Upper lobe of right lung (tissue), 1 donor: ENCODE measurements around the gene SLC13A3. TPM values are rescaled to one million over a fixed set of nuclear protein-coding genes. Genes with fewer than 3 reads are reported as not detected.

ENCODE experiments used
- ATAC-seq: fragments of 200-7000 bp; cut with Tn5 transposase; one replicate; pipeline ENCODE4 v1.9.1; 2020; ENCODE audit warnings: mild to moderate bottlenecking, moderate library complexity
- DNase-seq: peaks from one replicate; pipeline ENCODE4 v3.0.0-alpha.2; 2020
- H3K27ac ChIP-seq: fragments of 200-600 bp; one replicate; pipeline ENCODE4 v1.8.0; 2022
- H3K27me3 ChIP-seq: fragments of 200-600 bp; one replicate; pipeline ENCODE4 v1.8.0; 2022; ENCODE audit warnings: mild to moderate bottlenecking
- H3K36me3 ChIP-seq: fragments of 200-600 bp; one replicate; pipeline ENCODE4 v1.8.0; 2022
- H3K4me1 ChIP-seq: fragments of 200-600 bp; one replicate; pipeline ENCODE4 v1.8.0; 2022
- H3K4me3 ChIP-seq: fragments of 200-600 bp; one replicate; pipeline ENCODE4 v1.8.0; 2022; ENCODE audit warnings: mild to moderate bottlenecking
- H3K9me3 ChIP-seq: fragments of 200-600 bp; one replicate; pipeline ENCODE4 v1.8.0; 2022
- CTCF ChIP-seq: fragments of 200-600 bp; IDR thresholded peaks from one replicate; pipeline ENCODE4 v1.8.0; 2022; ENCODE audit warnings: antibody characterized with exemption
- intact Hi-C: fragments of 100-400 bp; cut with DNase I; formaldehyde crosslinking; loops from one replicate; pipeline ENCODE4 v1.11.0; 2022
- total RNA-seq: library from RNA; stranded (reverse); fragmentation: NEBNext Ultra II Directional; extraction: Animal tissue kit (Norgen Biotek cat#: 25700); gene quantifications from one replicate; pipeline ENCODE4 v1.2.1, GENCODE V29; 2021
- donor health status: DM: no; HTN: yes; CAD: no; lungs with severe emphysema.

Gene SLC13A3
- total RNA-seq, 1 donor from 2014 or later, result 1.6 TPM

GRCh38 chr20:46671866-46672542, 20.7 kb upstream of the SLC13A3 start:
- Histone ChIP-seq H3K27me3 (no peaks in the 10 kb centered on the region), H3K36me3 (no peaks in the 10 kb centered on the region), H3K27ac (no peak overlapping the region), H3K9me3 (no peaks in the 10 kb centered on the region), H3K4me1 (no peaks in the 10 kb centered on the region), H3K4me3 (no peak overlapping the region)
- no peak for DNase-seq
- no peak for ATAC-seq
- intact Hi-C loops, result no loop called here
- TF ChIP-seq CTCF, result no peak

- H3K4me1 ChIP-seq, result no peaks in the 10 kb centered on the region
- H3K36me3 ChIP-seq, result no peaks in the 10 kb centered on the region
- H3K27ac ChIP-seq, result no peak overlapping the region
- no peaks in the 10 kb centered on the region for H3K9me3 ChIP-seq
- ATAC-seq (no peak), DNase-seq (no peak)
- no peaks in the 10 kb centered on the region for H3K27me3 ChIP-seq
- intact Hi-C loops, result no loop called here
- no peak overlapping the region for H3K4me3 ChIP-seq
- TF ChIP-seq CTCF, result no peak
Observed at GRCh38 chr20:46670585-46671584, 19.6 kb upstream of the SLC13A3 start.

- intact Hi-C loops, result no loop called here
- DNase-seq, result no peak
- Histone ChIP-seq H3K4me3 (no peak overlapping the region), H3K9me3 (no peaks in the 10 kb centered on the region), H3K4me1 (no peaks in the 10 kb centered on the region), H3K27me3 (no peaks in the 10 kb centered on the region), H3K27ac (no peak overlapping the region), H3K36me3 (no peaks in the 10 kb centered on the region)
- ATAC-seq, result no peak
- TF ChIP-seq CTCF, result no peak
Observed at GRCh38 chr20:46670228-46670584, 18.9 kb upstream of the SLC13A3 start.

- H3K27ac ChIP-seq, result no peak overlapping the region
- no peak overlapping the region for H3K4me3 ChIP-seq
- no peaks in the 10 kb centered on the region for H3K27me3 ChIP-seq
- H3K4me1 ChIP-seq, result no peaks in the 10 kb centered on the region
- DNase-seq, result no peak
- no peak for TF ChIP-seq CTCF
- H3K36me3 ChIP-seq, result no peaks in the 10 kb centered on the region
- intact Hi-C loops, result no loop called here
- no peaks in the 10 kb centered on the region for H3K9me3 ChIP-seq
- no peak for ATAC-seq
Observed at GRCh38 chr20:46666818-46667515, 15.7 kb upstream of the SLC13A3 start.

GRCh38 chr20:46666306-46666705, 15.0 kb upstream of the SLC13A3 start:
- Histone ChIP-seq H3K4me1 (no peaks in the 10 kb centered on the region), H3K9me3 (no peaks in the 10 kb centered on the region), H3K4me3 (no peak overlapping the region), H3K27ac (no peak overlapping the region), H3K36me3 (no peaks in the 10 kb centered on the region), H3K27me3 (no peaks in the 10 kb centered on the region)
- DNase-seq (no peak), ATAC-seq (no peak)
- intact Hi-C loops, result no loop called here
- no peak for TF ChIP-seq CTCF
